ENCODE data around the gene NHLH1.

The NHLH1 gene

DNA sequence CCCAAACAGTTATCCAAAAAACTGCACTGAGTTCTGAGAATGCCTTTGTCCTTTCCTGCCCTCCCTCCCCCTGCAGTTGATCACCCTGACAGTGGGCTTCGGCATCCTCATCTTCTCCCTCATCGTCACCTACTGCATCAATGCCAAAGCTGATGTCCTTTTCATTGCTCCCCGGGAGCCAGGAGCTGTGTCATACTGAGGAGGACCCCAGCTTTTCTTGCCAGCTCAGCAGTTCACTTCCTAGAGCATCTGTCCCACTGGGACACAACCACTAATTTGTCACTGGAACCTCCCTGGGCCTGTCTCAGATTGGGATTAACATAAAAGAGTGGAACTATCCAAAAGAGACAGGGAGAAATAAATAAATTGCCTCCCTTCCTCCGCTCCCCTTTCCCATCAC lies 8.8 kb upstream of the NHLH1 start:
- Histone ChIP-seq H3K27ac (ENCODE audit: low read depth, low read length, severe bottlenecking) (no peak overlapping the region), H3K36me3 (ENCODE audit: control insufficient read depth, insufficient read depth, low read length) (peaks cover 77% of the 10 kb centered on the region), H3K4me1 (ENCODE audit: control insufficient read depth, insufficient read depth, low read length, poor library complexity, severe bottlenecking) (peaks cover 12% of the 10 kb centered on the region), H3K4me3 (ENCODE audit: extremely low read depth, insufficient read depth, low read length, poor library complexity, severe bottlenecking) (no peak overlapping the region), H3K9me3 (ENCODE audit: control insufficient read depth, low read length) (no peaks in the 10 kb centered on the region)
- WGBS, 2 experiments (ENCODE audit: insufficient coverage in 2 of 2), result 97 to 100% methylated on average over 4 of the region's 4 CpGs

GRCh38 chr1:160359559-160360226 lies 7.2 kb upstream of the NHLH1 start:
- H3K4me3 ChIP-seq (ENCODE audit: extremely low read depth, insufficient read depth, low read length, poor library complexity, severe bottlenecking), result no peak overlapping the region
- H3K9me3 ChIP-seq (ENCODE audit: control insufficient read depth, low read length), result no peaks in the 10 kb centered on the region
- no peak overlapping the region for H3K27ac ChIP-seq (ENCODE audit: low read depth, low read length, severe bottlenecking)
- peaks cover 12% of the 10 kb centered on the region for H3K4me1 ChIP-seq (ENCODE audit: control insufficient read depth, insufficient read depth, low read length, poor library complexity, severe bottlenecking)
- H3K36me3 ChIP-seq (ENCODE audit: control insufficient read depth, insufficient read depth, low read length), result peaks cover 61% of the 10 kb centered on the region
- 91 to 94% methylated on average over 8 of the region's 9 CpGs for WGBS, 2 experiments (ENCODE audit: insufficient coverage in 2 of 2)

DNA sequence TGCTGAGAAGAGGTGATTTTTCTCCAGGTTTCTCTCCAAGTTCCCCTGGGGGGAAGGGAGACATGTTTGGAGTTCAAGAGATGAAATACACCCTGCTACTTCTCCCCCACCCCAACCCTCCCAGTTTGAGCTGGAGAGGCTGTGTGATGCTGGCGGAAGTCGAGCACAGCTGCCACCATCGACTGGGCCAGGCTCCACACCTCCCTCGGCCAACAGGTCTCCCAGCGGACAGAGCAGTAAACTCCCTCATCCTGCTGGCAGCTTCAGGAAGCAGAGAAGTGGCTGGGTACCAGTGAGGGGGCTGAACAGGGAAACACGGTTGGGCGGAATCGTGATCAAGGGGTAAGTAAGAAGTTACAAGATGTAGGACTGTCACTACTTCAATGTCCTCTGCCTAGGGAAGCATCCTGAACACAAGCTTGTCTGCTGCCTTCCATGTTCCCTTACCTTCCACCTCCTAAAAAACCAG lies 6.6 kb upstream of the NHLH1 start:
- Histone ChIP-seq H3K4me3 (ENCODE audit: extremely low read depth, insufficient read depth, low read length, poor library complexity, severe bottlenecking) (no peak overlapping the region), H3K27ac (ENCODE audit: low read depth, low read length, severe bottlenecking) (no peak overlapping the region), H3K36me3 (ENCODE audit: control insufficient read depth, insufficient read depth, low read length) (peaks cover 55% of the 10 kb centered on the region), H3K9me3 (ENCODE audit: control insufficient read depth, low read length) (no peaks in the 10 kb centered on the region), H3K4me1 (ENCODE audit: control insufficient read depth, insufficient read depth, low read length, poor library complexity, severe bottlenecking) (peaks cover 12% of the 10 kb centered on the region)
- 100% methylated on average over 2 to 5 of the region's 8 CpGs for WGBS, 2 experiments (ENCODE audit: insufficient coverage in 2 of 2)

DNA sequence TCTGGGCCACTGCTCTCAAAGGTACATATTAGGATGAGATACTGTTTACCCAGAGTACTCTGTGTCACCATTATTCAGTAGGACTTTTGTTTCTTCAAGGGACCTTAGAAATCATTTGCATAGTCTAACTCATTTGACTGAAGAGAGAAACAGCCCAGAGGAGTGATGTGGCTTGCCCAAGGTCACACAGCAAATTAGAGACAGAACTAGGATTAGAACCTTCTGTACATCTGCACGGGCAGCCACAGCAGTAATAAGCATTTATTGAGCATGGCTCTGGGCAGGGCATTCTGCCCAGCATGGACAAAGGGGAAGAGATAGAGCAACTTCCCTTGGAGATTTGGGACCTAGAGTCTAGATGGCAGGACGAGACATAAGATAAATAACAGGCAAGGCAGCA lies 5.7 kb upstream of the NHLH1 start:
- peak overlapping the region; percentile 90 for H3K27ac ChIP-seq (ENCODE audit: low read depth, low read length, severe bottlenecking)
- H3K9me3 ChIP-seq (ENCODE audit: control insufficient read depth, low read length), result no peaks in the 10 kb centered on the region
- H3K36me3 ChIP-seq (ENCODE audit: control insufficient read depth, insufficient read depth, low read length), result peaks cover 46% of the 10 kb centered on the region
- H3K4me3 ChIP-seq (ENCODE audit: extremely low read depth, insufficient read depth, low read length, poor library complexity, severe bottlenecking), result no peak overlapping the region
- WGBS, 2 experiments (ENCODE audit: insufficient coverage in 2 of 2), result 93 to 100% methylated on average over 1 to 2 of the region's 2 CpGs
- H3K4me1 ChIP-seq (ENCODE audit: control insufficient read depth, insufficient read depth, low read length, poor library complexity, severe bottlenecking), result peaks cover 12% of the 10 kb centered on the region

DNA sequence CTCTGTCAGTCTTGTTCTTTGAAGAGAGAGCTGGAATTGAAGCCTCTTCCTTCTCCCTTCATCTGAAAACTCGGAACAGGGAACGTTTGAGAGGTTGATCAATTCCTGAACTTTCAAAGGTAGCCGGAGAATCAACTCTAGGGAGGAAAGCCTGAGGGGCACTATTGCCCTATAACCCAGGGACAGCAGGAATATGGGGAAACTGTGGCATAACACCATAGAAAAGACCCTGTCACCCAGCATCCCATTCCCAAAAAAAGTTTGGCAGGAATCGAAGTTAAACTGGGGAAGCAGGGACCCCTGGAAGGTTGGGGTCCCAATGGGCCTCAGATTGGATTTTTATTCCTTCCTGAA lies 5.1 kb upstream of the NHLH1 start:
- Histone ChIP-seq H3K4me3 (ENCODE audit: extremely low read depth, insufficient read depth, low read length, poor library complexity, severe bottlenecking) (no peak overlapping the region), H3K27ac (ENCODE audit: low read depth, low read length, severe bottlenecking) (peak overlapping the region; percentile 90), H3K9me3 (ENCODE audit: control insufficient read depth, low read length) (no peaks in the 10 kb centered on the region), H3K36me3 (ENCODE audit: control insufficient read depth, insufficient read depth, low read length) (peaks cover 40% of the 10 kb centered on the region), H3K4me1 (ENCODE audit: control insufficient read depth, insufficient read depth, low read length, poor library complexity, severe bottlenecking) (peaks cover 12% of the 10 kb centered on the region)
- 80 to 100% methylated on average over 1 of the region's 4 CpGs for WGBS, 2 experiments (ENCODE audit: insufficient coverage in 2 of 2)

GRCh38 chr1:160362168-160362957 lies 4.5 kb upstream of the NHLH1 start:
- H3K4me3 ChIP-seq (ENCODE audit: extremely low read depth, insufficient read depth, low read length, poor library complexity, severe bottlenecking), result no peak overlapping the region
- H3K4me1 ChIP-seq (ENCODE audit: control insufficient read depth, insufficient read depth, low read length, poor library complexity, severe bottlenecking), result peaks cover 12% of the 10 kb centered on the region
- no peaks in the 10 kb centered on the region for H3K9me3 ChIP-seq (ENCODE audit: control insufficient read depth, low read length)
- 73 to 76% methylated on average over 8 of the region's 9 CpGs for WGBS, 2 experiments (ENCODE audit: insufficient coverage in 2 of 2)
- peaks cover 34% of the 10 kb centered on the region for H3K36me3 ChIP-seq (ENCODE audit: control insufficient read depth, insufficient read depth, low read length)
- peak overlapping the region; percentile 90 for H3K27ac ChIP-seq (ENCODE audit: low read depth, low read length, severe bottlenecking)

- Histone ChIP-seq H3K36me3 (ENCODE audit: control insufficient read depth, insufficient read depth, low read length) (peaks cover 28% of the 10 kb centered on the region), H3K9me3 (ENCODE audit: control insufficient read depth, low read length) (no peaks in the 10 kb centered on the region), H3K27ac (ENCODE audit: low read depth, low read length, severe bottlenecking) (peak overlapping the region; percentile 90), H3K4me1 (ENCODE audit: control insufficient read depth, insufficient read depth, low read length, poor library complexity, severe bottlenecking) (peaks cover 12% of the 10 kb centered on the region), H3K4me3 (ENCODE audit: extremely low read depth, insufficient read depth, low read length, poor library complexity, severe bottlenecking) (no peak overlapping the region)
- 67 to 72% methylated on average over 3 to 4 of the region's 5 CpGs for WGBS, 2 experiments (ENCODE audit: insufficient coverage in 2 of 2)
These were observed 3.9 kb upstream of the NHLH1 start for GRCh38 chr1:160363010-160363409.

- Histone ChIP-seq H3K9me3 (ENCODE audit: control insufficient read depth, low read length) (no peaks in the 10 kb centered on the region), H3K27ac (ENCODE audit: low read depth, low read length, severe bottlenecking) (no peak overlapping the region), H3K4me1 (ENCODE audit: control insufficient read depth, insufficient read depth, low read length, poor library complexity, severe bottlenecking) (peaks cover 12% of the 10 kb centered on the region), H3K36me3 (ENCODE audit: control insufficient read depth, insufficient read depth, low read length) (peaks cover 18% of the 10 kb centered on the region), H3K4me3 (ENCODE audit: extremely low read depth, insufficient read depth, low read length, poor library complexity, severe bottlenecking) (no peak overlapping the region)
- 80 to 85% methylated on average over 7 to 8 of the region's 12 CpGs for WGBS, 2 experiments (ENCODE audit: insufficient coverage in 2 of 2)
These were observed 2.7 kb upstream of the NHLH1 start for GRCh38 chr1:160363951-160364735.

DNA sequence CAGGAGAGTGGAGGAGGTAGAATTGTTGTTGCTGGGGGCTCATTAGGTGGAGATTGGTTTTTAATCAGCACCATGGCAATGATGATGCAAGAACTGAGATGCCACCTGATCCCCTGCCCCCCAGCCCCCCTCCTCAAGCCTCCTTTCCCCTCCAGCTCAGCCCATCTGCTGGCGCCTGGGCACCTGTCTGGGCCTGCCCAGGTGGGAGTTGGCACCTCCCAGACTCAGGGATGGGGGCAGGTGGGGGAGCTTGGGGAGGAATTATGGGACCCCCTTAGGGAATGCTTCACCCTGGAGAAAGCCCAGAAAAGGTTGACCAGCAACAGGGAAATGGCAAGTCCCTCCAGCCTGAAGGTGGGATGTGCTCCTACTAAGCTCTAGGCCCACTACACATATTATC lies 1.5 kb upstream of the NHLH1 start:
- H3K9me3 ChIP-seq (ENCODE audit: control insufficient read depth, low read length), result no peaks in the 10 kb centered on the region
- WGBS, 2 experiments (ENCODE audit: insufficient coverage in 2 of 2), result no CpG with 5 or more reads among the region's 1 CpG
- H3K4me3 ChIP-seq (ENCODE audit: extremely low read depth, insufficient read depth, low read length, poor library complexity, severe bottlenecking), result no peak overlapping the region
- H3K4me1 ChIP-seq (ENCODE audit: control insufficient read depth, insufficient read depth, low read length, poor library complexity, severe bottlenecking), result peaks cover 12% of the 10 kb centered on the region
- peaks cover 8% of the 10 kb centered on the region for H3K36me3 ChIP-seq (ENCODE audit: control insufficient read depth, insufficient read depth, low read length)
- no peak overlapping the region for H3K27ac ChIP-seq (ENCODE audit: low read depth, low read length, severe bottlenecking)

DNA sequence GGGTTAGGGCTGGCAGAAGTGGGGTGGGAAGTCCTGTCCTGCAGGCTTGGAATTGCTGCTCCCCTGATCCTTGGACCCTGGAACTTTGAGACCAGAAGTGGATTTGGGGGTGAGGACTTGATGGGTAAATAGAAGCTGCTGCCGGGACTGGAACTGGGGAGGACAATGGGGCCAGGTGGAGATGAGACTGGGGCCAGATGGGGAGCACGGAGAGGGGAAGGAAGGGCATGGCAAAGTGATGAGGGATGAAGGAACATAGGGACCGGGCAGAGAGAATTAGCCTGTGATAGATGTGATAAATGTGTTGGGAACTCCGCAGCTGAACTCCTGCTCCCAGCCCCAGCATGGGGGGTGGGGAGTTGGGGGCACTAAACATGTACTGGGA lies 637 bp downstream of the NHLH1 start:
- Histone ChIP-seq H3K9me3 (ENCODE audit: control insufficient read depth, low read length) (no peaks in the 10 kb centered on the region), H3K36me3 (ENCODE audit: control insufficient read depth, insufficient read depth, low read length) (no peaks in the 10 kb centered on the region), H3K4me1 (ENCODE audit: control insufficient read depth, insufficient read depth, low read length, poor library complexity, severe bottlenecking) (peaks cover 3% of the 10 kb centered on the region), H3K27ac (ENCODE audit: low read depth, low read length, severe bottlenecking) (no peak overlapping the region), H3K4me3 (ENCODE audit: extremely low read depth, insufficient read depth, low read length, poor library complexity, severe bottlenecking) (no peak overlapping the region)
- WGBS, 2 experiments (ENCODE audit: insufficient coverage in 2 of 2), result 87 to 94% methylated on average over 4 of the region's 4 CpGs

All from mesodermal cell (in vitro differentiated cells).